Muscle layer of colon (tissue), 2 donors: ENCODE data around the gene CARNS1.
A peak's percentile ranks its signal among the peaks of the same experiment; 100 is the strongest.

Experiments used
- H3K27ac ChIP-seq: one replicate; pipeline ENCODE4 v1.7.0; 2013; ENCODE audit warnings: low read depth, mild to moderate bottlenecking, low read length, moderate library complexity
- H3K27me3 ChIP-seq, 2 donors: one replicate each; pipeline ENCODE4 v1.7.0; 2013; ENCODE audit warnings: low read length in 2 of 2, mild to moderate bottlenecking in 2 of 2; ENCODE audit not compliant: insufficient read depth in 2 of 2, control insufficient read depth in 1 of 2
- H3K36me3 ChIP-seq: one replicate; pipeline ENCODE4 v1.7.0; 2013; ENCODE audit warnings: mild to moderate bottlenecking, low read length; ENCODE audit not compliant: insufficient read depth
- H3K4me1 ChIP-seq: one replicate; pipeline ENCODE4 v1.7.0; 2013; ENCODE audit warnings: mild to moderate bottlenecking, low read length; ENCODE audit not compliant: insufficient read depth
- H3K4me3 ChIP-seq, 2 donors: one replicate each; pipeline ENCODE4 v1.7.0; 2013; ENCODE audit warnings: low read length in 2 of 2, low read depth in 1 of 2, mild to moderate bottlenecking in 1 of 2, moderate library complexity in 1 of 2
- H3K9ac ChIP-seq: one replicate; pipeline ENCODE4 v1.7.0; 2013; ENCODE audit warnings: low read length
- H3K9me3 ChIP-seq: one replicate; pipeline ENCODE4 v1.7.0; 2013; ENCODE audit warnings: mild to moderate bottlenecking, low read length
- donor health status: abdominal sarcoma.
- donor health status: Adenocarcinoma of cecum.

The CARNS1 gene

DNA sequence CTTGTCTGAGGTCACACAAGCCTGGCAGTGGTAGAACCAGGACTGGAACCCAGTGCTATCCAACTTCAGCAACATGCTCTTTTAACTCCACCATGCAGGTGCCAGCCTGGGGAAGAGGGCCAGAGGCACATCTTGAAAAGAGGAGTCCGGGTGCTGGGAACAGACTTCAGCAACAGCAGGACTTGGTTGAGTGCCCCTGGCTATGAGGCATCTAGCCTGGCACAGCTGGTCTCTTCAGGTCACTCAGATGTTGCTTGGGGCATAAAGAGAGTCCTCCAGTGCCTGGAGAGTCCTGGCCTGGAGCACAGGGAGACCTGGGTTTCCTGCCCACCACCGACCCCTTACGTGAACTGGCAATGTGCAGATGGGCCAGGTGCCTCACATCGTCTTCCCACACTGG is 36.9 kb upstream of the CARNS1 start:
- H3K27ac ChIP-seq, result no peak overlapping the region
- no peaks in the 10 kb centered on the region for H3K36me3 ChIP-seq
- no peaks in the 10 kb centered on the region for H3K9me3 ChIP-seq
- H3K27me3 ChIP-seq, result no peaks in the 10 kb centered on the region
- no peak overlapping the region for H3K4me3 ChIP-seq
- H3K9ac ChIP-seq, result no peak overlapping the region
- peaks cover 19% of the 10 kb centered on the region for H3K4me1 ChIP-seq

DNA sequence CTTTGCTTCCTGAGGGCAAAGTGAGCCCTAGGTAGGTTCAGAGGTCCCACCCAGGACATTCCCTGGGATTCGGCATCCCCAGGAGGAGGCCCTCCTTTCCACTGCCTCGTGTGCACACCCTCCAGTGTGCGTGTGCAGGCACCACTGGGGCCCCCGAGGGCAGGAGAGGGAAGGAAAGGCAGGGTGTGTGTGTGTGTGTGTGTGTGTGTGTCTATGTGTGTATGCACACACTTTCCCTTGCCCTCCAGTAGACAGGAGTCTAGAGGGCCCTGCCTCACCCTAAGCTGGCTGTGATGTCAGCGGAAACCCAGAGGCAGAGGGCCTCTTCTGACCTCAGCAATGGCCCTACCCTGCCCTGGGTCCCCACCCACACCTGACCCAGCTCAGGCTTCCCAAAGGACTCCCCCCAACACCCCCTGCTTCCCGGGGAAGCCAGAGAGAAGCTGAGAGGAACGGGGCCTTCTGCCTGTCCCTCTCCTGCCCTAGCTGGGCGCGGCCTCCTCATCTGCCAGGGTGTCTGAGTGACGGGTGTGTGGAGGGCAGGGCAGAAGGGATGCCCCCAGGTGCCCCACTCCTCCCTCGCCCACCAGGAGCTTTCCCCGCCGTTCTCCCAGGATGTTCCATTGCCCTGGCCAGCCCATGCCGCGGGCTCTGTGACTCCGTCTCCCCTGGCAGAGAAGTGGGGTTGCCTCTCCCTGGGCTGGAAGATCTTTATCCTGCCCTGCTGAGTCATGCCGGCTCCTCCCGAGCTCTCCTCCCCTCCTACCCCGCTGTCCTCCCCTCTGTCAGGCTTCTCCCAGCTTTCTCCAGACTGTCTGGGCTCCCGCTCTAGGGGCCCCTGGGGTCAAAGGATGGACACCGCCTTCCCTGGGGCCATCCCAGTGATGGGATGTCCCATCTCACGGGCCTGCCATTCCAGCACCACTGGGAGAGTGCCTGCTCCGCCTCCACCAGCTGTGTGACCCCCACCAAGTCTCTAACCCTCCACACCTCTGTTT is 36.1 kb upstream of the CARNS1 start:
- no peak overlapping the region for H3K4me3 ChIP-seq
- no peak overlapping the region for H3K27ac ChIP-seq
- H3K36me3 ChIP-seq, result no peaks in the 10 kb centered on the region
- no peaks in the 10 kb centered on the region for H3K9me3 ChIP-seq
- no peak overlapping the region for H3K9ac ChIP-seq
- H3K27me3 ChIP-seq, result no peaks in the 10 kb centered on the region
- peaks cover 11% of the 10 kb centered on the region for H3K4me1 ChIP-seq

DNA sequence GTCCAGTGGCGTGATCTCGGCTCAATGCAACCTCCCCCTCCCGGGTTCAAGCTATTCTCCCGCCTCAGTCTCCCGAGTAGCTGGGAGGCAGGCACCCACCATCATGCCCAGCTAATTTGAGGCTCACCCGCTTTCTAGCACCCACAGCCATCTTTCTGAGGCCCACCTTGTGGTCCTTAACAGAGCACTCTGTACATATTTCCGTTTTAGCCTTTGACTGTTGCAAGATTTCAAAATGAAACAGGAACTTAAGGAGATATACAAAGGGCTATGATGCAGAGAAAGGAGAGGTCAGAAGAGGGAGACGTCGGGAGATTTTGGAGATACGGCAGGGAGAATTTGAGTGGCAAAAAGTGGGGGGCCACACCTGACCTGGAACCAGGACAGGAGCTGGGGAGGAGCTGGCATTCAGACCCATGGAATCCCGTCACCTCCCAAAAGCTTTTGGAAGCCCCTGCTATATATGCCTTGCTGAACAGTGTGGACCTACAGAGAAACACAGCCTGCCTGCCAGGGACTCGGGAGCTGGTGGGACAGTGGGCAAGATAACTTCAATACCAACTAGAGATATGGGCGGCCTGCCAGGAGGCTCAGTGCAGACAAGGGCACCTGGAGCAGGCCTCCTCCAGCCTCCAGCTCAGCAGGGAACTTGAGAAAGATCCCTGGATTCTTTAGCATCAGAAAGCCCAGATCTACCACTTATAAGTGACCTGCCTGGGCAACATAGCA is 34.1 kb upstream of the CARNS1 start:
- no peak overlapping the region for H3K27ac ChIP-seq
- H3K36me3 ChIP-seq, result no peaks in the 10 kb centered on the region
- no peak overlapping the region for H3K9ac ChIP-seq
- H3K27me3 ChIP-seq, result no peaks in the 10 kb centered on the region
- H3K9me3 ChIP-seq, result no peaks in the 10 kb centered on the region
- H3K4me1 ChIP-seq, result peaks cover 15% of the 10 kb centered on the region
- H3K4me3 ChIP-seq, result no peak overlapping the region

DNA sequence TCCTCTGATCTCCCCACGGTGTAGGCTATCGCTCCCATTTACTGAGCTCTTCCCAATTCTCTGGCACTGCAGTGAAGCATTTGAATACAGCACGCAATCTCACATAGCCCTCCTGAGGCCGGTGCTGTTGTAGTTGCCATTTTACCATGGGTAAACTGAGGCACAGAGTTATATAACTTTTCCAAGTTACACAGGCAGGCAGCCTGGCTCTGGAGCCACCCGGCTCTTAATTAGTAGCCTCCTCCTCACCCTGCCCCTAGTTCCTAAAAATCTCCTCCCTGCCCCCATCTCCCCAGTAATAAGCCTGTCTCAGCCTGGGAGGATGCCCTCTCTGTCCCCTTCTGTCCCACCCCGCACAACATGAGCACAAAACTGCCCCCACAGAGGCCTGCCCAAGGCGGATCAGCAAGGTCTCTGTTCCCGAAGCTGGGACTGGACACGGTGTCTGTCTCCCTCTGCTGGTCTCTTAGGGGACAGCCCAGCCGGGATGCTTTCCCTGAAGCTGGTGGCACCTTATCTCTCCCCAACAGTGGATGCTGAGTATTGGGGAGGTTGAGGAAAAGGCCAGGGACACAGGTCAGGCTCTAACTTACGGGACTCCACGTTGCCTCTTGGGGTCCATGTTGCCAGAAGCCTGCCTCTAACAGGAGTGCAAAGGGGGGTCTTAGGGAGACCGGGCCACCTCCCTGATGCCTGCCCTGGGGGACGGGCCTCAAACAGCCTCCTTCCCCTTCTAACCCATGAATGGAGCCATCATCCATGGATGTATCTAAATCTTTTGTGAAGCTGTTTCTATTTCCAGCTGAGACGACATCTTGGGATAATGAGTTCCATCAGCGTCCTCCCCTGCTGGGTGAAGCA is 33.0 kb upstream of the CARNS1 start:
- Histone ChIP-seq H3K4me1 (peaks cover 15% of the 10 kb centered on the region), H3K27ac (no peak overlapping the region), H3K4me3 (no peak overlapping the region), H3K27me3 (no peaks in the 10 kb centered on the region), H3K9me3 (no peaks in the 10 kb centered on the region), H3K36me3 (no peaks in the 10 kb centered on the region), H3K9ac (no peak overlapping the region)

DNA sequence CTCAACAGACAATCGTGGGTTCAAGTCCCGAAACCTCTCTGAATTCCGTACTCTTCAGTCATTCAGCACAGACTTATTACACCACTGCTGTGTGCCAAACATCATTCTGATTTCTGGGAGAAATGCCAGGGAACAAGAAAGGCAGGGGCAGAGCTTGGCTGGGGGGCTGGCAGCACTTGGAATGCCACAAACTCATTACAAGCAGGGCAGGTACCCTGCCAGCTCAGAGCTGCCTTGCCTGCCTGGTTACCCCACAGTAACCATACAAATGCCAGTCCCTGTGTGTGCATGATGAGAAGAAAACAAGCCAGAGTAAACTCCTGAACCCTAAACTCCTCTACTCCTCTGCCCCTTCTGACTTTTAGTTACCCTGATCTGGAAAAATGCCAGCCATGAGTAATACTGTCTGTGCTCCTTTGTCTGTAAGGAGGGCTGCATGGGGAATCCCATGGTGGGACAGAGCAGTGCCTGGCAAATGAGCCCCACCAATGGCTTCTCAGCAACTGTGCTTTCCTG is 30.6 kb upstream of the CARNS1 start:
- H3K27me3 ChIP-seq, result no peaks in the 10 kb centered on the region
- no peak overlapping the region for H3K9ac ChIP-seq
- H3K4me1 ChIP-seq, result peaks cover 15% of the 10 kb centered on the region
- H3K9me3 ChIP-seq, result no peaks in the 10 kb centered on the region
- H3K4me3 ChIP-seq, result no peak overlapping the region
- no peaks in the 10 kb centered on the region for H3K36me3 ChIP-seq
- no peak overlapping the region for H3K27ac ChIP-seq

DNA sequence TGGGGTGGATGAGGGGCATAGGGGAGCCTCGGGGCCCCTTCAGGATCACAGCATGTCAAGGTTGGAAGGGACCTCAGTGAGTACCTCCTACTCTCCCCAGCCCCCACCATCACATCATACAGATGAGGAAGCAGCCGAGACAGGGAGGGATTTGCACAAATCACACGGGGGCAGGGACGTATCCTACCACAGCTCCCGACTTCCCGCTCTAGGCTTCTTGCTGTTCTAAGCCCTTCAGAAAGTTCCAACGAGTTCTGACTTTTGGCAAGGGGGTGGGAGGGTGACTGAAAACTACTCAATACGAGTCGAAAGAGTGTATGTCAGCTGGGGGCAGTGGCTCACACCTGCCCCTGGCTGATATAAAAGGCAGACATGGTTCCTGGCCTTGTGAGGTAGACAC is 28.4 kb upstream of the CARNS1 start:
- peaks cover 22% of the 10 kb centered on the region for H3K4me1 ChIP-seq
- H3K9ac ChIP-seq, result no peak overlapping the region

DNA sequence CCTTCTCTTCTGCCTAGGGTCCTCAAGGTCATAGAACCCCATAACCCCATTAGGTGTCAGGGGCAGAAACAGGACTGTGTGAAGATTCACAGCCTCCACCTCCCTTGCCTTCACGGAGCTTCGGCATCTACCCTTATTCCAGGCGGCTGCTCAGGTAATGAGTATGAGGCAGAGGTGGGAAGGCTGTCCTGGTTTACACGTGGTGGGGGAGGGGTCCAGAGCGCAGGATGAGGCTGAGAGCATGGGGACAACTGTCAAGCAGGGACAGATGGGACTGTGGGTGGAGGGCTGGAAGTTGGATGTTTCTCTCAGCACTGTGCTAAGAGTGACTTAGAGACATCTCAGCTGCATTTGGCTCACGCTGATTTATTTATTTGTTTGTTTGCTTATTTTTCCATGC is 28.0 kb upstream of the CARNS1 start:
- Histone ChIP-seq H3K27me3 (no peaks in the 10 kb centered on the region), H3K27ac (no peak overlapping the region), H3K36me3 (no peaks in the 10 kb centered on the region)

More for the DNA sequence above, 28.4 kb upstream of the CARNS1 start:
- Histone ChIP-seq H3K9me3 (no peaks in the 10 kb centered on the region), H3K36me3 (no peaks in the 10 kb centered on the region), H3K4me3 (no peak overlapping the region), H3K27me3 (no peaks in the 10 kb centered on the region), H3K27ac (no peak overlapping the region)

DNA sequence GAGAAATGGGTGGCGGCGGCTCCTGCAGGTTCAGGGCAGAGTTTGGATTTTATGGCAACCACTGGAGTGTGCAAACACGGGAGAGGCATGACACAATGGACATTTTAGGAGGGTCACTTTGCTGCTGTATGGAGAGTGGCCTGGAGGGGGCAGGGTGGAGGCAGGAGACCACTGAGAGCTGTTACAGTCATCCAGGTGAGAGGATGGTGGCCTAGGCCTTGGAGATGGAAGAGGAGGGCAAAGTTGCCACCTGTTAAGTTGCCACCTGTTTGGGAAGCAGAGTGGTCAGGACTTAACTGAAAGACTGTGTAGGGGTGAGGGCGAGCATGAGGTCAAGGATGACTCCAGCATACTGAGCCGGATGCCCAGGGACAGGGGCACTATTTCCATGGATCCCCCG is 26.0 kb upstream of the CARNS1 start:
- Histone ChIP-seq H3K4me3 (no peak overlapping the region), H3K27ac (no peak overlapping the region), H3K4me1 (peaks cover 21% of the 10 kb centered on the region), H3K27me3 (no peaks in the 10 kb centered on the region), H3K9ac (no peak overlapping the region), H3K36me3 (no peaks in the 10 kb centered on the region), H3K9me3 (no peaks in the 10 kb centered on the region)

More for the DNA sequence above, 28.0 kb upstream of the CARNS1 start:
- Histone ChIP-seq H3K9ac (no peak overlapping the region), H3K4me1 (peaks cover 19% of the 10 kb centered on the region), H3K9me3 (no peaks in the 10 kb centered on the region), H3K4me3 (no peak overlapping the region)

DNA sequence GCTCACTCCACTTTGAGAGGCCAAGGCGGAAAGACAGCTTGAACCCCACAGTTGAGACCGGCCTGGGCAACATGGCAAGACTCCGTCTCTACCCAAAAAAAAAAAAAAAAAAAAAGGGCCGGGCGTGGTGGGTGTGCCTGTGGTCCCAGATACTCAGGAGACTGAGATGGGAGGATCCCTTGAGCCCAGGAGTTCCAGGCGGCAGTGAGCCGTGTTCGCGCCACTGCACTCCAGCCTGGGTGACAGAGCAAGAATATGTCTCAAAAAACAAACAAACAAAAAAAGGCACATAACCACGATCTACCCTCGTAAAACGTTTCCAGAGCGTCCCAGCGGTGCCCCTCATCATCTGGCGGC is 24.6 kb upstream of the CARNS1 start:
- peaks cover 13% of the 10 kb centered on the region for H3K4me1 ChIP-seq

DNA sequence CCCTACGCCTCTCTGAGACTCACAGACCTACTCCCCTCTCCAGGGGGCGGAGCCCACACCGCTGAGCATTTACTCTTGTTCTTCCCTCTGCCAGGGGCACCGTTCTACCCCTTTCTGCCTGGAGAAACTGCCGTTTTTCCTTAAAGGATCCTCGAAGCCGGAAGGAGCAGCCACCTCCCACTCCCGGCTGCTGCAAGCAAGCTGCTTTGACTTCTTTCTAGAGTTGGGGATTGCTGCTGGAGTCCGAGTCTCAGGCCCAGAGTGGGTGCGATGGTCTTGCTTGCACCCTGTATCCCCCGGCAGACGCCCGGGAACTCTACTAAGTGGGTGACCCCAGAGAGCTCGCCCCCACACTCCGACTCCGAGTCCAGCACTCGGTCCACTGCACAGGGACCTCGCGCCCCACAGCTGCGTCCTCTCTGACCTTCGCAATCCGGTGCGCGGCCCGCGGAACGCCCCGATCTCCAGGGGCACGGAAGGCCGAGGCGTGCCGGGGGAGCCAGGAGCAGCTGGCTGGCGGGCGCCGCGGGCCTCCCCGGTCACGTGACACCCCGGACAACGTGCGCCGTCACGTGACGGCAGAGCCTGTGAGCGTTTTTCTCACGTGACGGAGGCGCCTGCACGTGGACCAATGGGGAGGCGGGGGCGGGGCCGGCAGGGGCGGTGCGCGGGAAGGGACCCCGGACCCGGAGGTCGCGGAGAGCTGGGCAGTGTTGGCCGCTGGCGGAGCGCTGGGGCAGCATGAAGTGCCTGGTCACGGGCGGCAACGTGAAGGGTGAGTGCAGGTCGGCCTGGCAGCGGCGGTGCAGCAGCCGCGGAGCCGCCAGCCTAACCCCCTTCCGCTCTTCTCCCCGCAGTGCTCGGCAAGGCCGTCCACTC is 23.9 kb upstream of the CARNS1 start, which contains the start of gene RAD9A:
RAD9A (plus strand) TSS at position 683 of the 879 bp plus-strand sequence; CDS start at position 742, 59 bp downstream.
- peak within 1 kb of the TSS; percentile 89 for H3K27ac ChIP-seq
- peak within 1 kb of the TSS; percentile 70 for H3K9ac ChIP-seq
- H3K27me3 ChIP-seq, result no peaks in the 10 kb centered on the region
- H3K9me3 ChIP-seq, result no peaks in the 10 kb centered on the region
- peak within 1 kb of the TSS; percentile 92 to 98 for H3K4me3 ChIP-seq
- H3K36me3 ChIP-seq, result no peaks in the 10 kb centered on the region
- peaks cover 13% of the 10 kb centered on the region for H3K4me1 ChIP-seq

More for the DNA sequence above, 24.6 kb upstream of the CARNS1 start:
- Histone ChIP-seq H3K9ac (peak overlapping the region; percentile 70), H3K27ac (peak overlapping the region; percentile 89), H3K9me3 (no peaks in the 10 kb centered on the region), H3K27me3 (no peaks in the 10 kb centered on the region), H3K36me3 (no peaks in the 10 kb centered on the region), H3K4me3 (peak overlapping the region; percentile 92 to 98)
